ENCODE results near the gene MIDN.

GRCh38 chr19:1232652-1233072, 15.7 kb upstream of the MIDN start:
- TF ChIP-seq, protein P1, sequence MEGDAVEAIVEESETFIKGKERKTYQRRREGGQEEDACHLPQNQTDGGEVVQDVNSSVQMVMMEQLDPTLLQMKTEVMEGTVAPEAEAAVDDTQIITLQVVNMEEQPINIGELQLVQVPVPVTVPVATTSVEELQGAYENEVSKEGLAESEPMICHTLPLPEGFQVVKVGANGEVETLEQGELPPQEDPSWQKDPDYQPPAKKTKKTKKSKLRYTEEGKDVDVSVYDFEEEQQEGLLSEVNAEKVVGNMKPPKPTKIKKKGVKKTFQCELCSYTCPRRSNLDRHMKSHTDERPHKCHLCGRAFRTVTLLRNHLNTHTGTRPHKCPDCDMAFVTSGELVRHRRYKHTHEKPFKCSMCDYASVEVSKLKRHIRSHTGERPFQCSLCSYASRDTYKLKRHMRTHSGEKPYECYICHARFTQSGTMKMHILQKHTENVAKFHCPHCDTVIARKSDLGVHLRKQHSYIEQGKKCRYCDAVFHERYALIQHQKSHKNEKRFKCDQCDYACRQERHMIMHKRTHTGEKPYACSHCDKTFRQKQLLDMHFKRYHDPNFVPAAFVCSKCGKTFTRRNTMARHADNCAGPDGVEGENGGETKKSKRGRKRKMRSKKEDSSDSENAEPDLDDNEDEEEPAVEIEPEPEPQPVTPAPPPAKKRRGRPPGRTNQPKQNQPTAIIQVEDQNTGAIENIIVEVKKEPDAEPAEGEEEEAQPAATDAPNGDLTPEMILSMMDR (IDR thresholded peaks at IDR 0.05) = no peak
- no peak for TF ChIP-seq POLR2A (IDR thresholded peaks at IDR 0.05)
